ENCODE results near the gene GNPTAB. TPM values are rescaled to one million over a fixed set of nuclear protein-coding genes. Genes with fewer than 3 reads are reported as not detected.

Gene GNPTAB
- total RNA-seq, 1 donor from 2014 or later = 43.7 TPM

- no peak for TF ChIP-seq EZH2 (IDR thresholded peaks at IDR 0.05; ENCODE audit: insufficient read depth, low read length)
- no peak for TF ChIP-seq CTCF (IDR thresholded peaks at IDR 0.05; ENCODE audit: insufficient read depth, low read depth, low read length)
- no peaks in the 10 kb centered on the region for H3K36me3 ChIP-seq (ENCODE audit: insufficient read depth, low read length)
- H3K27me3 ChIP-seq (ENCODE audit: insufficient read depth, low read length) = no peaks in the 10 kb centered on the region
- H3K9me3 Mint-ChIP-seq (ENCODE audit: unreplicated experiment) = no peaks in the 10 kb centered on the region
- no peak overlapping the region for H3K4me3 Mint-ChIP-seq (ENCODE audit: unreplicated experiment)
- FAIRE-seq (no peak), DNase-seq (ENCODE audit: low read depth) (no peak)
- peaks cover 3% of the 10 kb centered on the region for H4K20me1 ChIP-seq (ENCODE audit: insufficient read depth, low read length)
- H3K4me1 Mint-ChIP-seq (ENCODE audit: low read depth, unreplicated experiment) = peaks cover 14% of the 10 kb centered on the region
- H3K4me2 ChIP-seq (ENCODE audit: low read length) = no peak overlapping the region
- no peak overlapping the region for H3K27ac ChIP-seq (ENCODE audit: low read depth, low read length)
- peaks cover 7% of the 10 kb centered on the region for H3K4me1 ChIP-seq (ENCODE audit: insufficient read depth, low read length)
- no peak overlapping the region for H2AFZ ChIP-seq (ENCODE audit: low read depth, low read length)
- H3K27ac Mint-ChIP-seq (ENCODE audit: unreplicated experiment) = no peak overlapping the region
- no peaks in the 10 kb centered on the region for H3K79me2 ChIP-seq (ENCODE audit: insufficient read depth, low read length)
- no peaks in the 10 kb centered on the region for H3K27me3 Mint-ChIP-seq (ENCODE audit: low read depth, unreplicated experiment)
- H3K9ac ChIP-seq (ENCODE audit: low read length) = no peak overlapping the region
- no peaks in the 10 kb centered on the region for H3K9me3 ChIP-seq (ENCODE audit: insufficient read depth, low read depth, low read length)
- H3K36me3 Mint-ChIP-seq (ENCODE audit: low read depth, unreplicated experiment) = peaks cover 2% of the 10 kb centered on the region
- no peak overlapping the region for H3K4me3 ChIP-seq (ENCODE audit: insufficient read depth, low read depth, low read length)
These were observed 47.6 kb downstream of the GNPTAB start for GRCh38 chr12:101783150-101783549.

- Mint-ChIP-seq H3K4me1 (ENCODE audit: low read depth, unreplicated experiment) (peaks cover 14% of the 10 kb centered on the region), H3K27ac (ENCODE audit: unreplicated experiment) (no peak overlapping the region), H3K27me3 (ENCODE audit: low read depth, unreplicated experiment) (no peaks in the 10 kb centered on the region), H3K9me3 (ENCODE audit: unreplicated experiment) (no peaks in the 10 kb centered on the region), H3K36me3 (ENCODE audit: low read depth, unreplicated experiment) (no peaks in the 10 kb centered on the region), H3K4me3 (ENCODE audit: unreplicated experiment) (no peak overlapping the region)
- peaks cover 3% of the 10 kb centered on the region for H4K20me1 ChIP-seq (ENCODE audit: insufficient read depth, low read length)
- no peaks in the 10 kb centered on the region for H3K79me2 ChIP-seq (ENCODE audit: insufficient read depth, low read length)
- H3K27ac ChIP-seq (ENCODE audit: low read depth, low read length) = peak overlapping the region; percentile 45
- FAIRE-seq (peak; percentile 43), DNase-seq (ENCODE audit: low read depth) (peak; percentile 66)
- H3K36me3 ChIP-seq (ENCODE audit: insufficient read depth, low read length) = no peaks in the 10 kb centered on the region
- H3K4me2 ChIP-seq (ENCODE audit: low read length) = peak overlapping the region; percentile 71
- H3K9ac ChIP-seq (ENCODE audit: low read length) = peak overlapping the region; percentile 19
- H2AFZ ChIP-seq (ENCODE audit: low read depth, low read length) = peak overlapping the region; percentile 5
- H3K4me3 ChIP-seq (ENCODE audit: insufficient read depth, low read depth, low read length) = no peak overlapping the region
- peaks cover 7% of the 10 kb centered on the region for H3K4me1 ChIP-seq (ENCODE audit: insufficient read depth, low read length)
- no peaks in the 10 kb centered on the region for H3K27me3 ChIP-seq (ENCODE audit: insufficient read depth, low read length)
- no peaks in the 10 kb centered on the region for H3K9me3 ChIP-seq (ENCODE audit: insufficient read depth, low read depth, low read length)
- no peak for TF ChIP-seq CTCF (IDR thresholded peaks at IDR 0.05; ENCODE audit: insufficient read depth, low read depth, low read length)
- no peak for TF ChIP-seq EZH2 (IDR thresholded peaks at IDR 0.05; ENCODE audit: insufficient read depth, low read length)
These were observed 48.5 kb downstream of the GNPTAB start for GRCh38 chr12:101782273-101782731.

GRCh38 chr12:101781834-101782233 lies 48.9 kb downstream of the GNPTAB start:
- Mint-ChIP-seq H3K9me3 (ENCODE audit: unreplicated experiment) (no peaks in the 10 kb centered on the region), H3K36me3 (ENCODE audit: low read depth, unreplicated experiment) (no peaks in the 10 kb centered on the region), H3K27me3 (ENCODE audit: low read depth, unreplicated experiment) (no peaks in the 10 kb centered on the region), H3K4me3 (ENCODE audit: unreplicated experiment) (no peak overlapping the region), H3K4me1 (ENCODE audit: low read depth, unreplicated experiment) (peaks cover 14% of the 10 kb centered on the region), H3K27ac (ENCODE audit: unreplicated experiment) (no peak overlapping the region)
- Histone ChIP-seq H2AFZ (ENCODE audit: low read depth, low read length) (no peak overlapping the region), H3K4me3 (ENCODE audit: insufficient read depth, low read depth, low read length) (no peak overlapping the region), H3K36me3 (ENCODE audit: insufficient read depth, low read length) (no peaks in the 10 kb centered on the region), H3K27ac (ENCODE audit: low read depth, low read length) (no peak overlapping the region), H3K79me2 (ENCODE audit: insufficient read depth, low read length) (no peaks in the 10 kb centered on the region), H3K9me3 (ENCODE audit: insufficient read depth, low read depth, low read length) (no peaks in the 10 kb centered on the region), H3K9ac (ENCODE audit: low read length) (no peak overlapping the region), H4K20me1 (ENCODE audit: insufficient read depth, low read length) (peaks cover 3% of the 10 kb centered on the region), H3K4me1 (ENCODE audit: insufficient read depth, low read length) (peaks cover 7% of the 10 kb centered on the region), H3K4me2 (ENCODE audit: low read length) (no peak overlapping the region), H3K27me3 (ENCODE audit: insufficient read depth, low read length) (no peaks in the 10 kb centered on the region)
- DNase-seq (ENCODE audit: low read depth) (no peak), FAIRE-seq (no peak)
- no peak for TF ChIP-seq CTCF (IDR thresholded peaks at IDR 0.05; ENCODE audit: insufficient read depth, low read depth, low read length)
- TF ChIP-seq EZH2 (IDR thresholded peaks at IDR 0.05; ENCODE audit: insufficient read depth, low read length) = no peak

Measured in astrocyte (in vitro differentiated cells and primary cell).